ENCODE data around the gene IRX4. TPM values are rescaled to one million over a fixed set of nuclear protein-coding genes. Genes with fewer than 3 reads are reported as not detected.

IRX4 gene
- total and polyA plus RNA-seq, 7 donors: 0.05 to 0.65 (median 0.48) TPM; not detected in 4

- intact Hi-C loops (cut with DNase I): no loop called here
- H3K4me1 ChIP-seq: no peaks in the 10 kb centered on the region
- H3K4me3 ChIP-seq: no peak overlapping the region
- ATAC-seq (no peak), DNase-seq (no peak)
- H3K27me3 ChIP-seq (ENCODE audit: insufficient read depth in 3 of 3, low read length in 2 of 3): peaks cover 0 to 6% (median 5%) of the 10 kb centered on the region in 3 donors
- no peak for TF ChIP-seq CTCF (IDR thresholded peaks at IDR 0.05)
- no peaks in the 10 kb centered on the region for H3K36me3 ChIP-seq (ENCODE audit: insufficient read depth in 1 of 2, low read depth in 1 of 2)
- H3K9me3 ChIP-seq: no peaks in the 10 kb centered on the region
- H3K27ac ChIP-seq: no peak overlapping the region
- 81 to 84% (median 83%) methylated on average over 19 to 20 of the region's 20 CpGs for WGBS, 3 donors
Measured at GRCh38 chr5:1840071-1840547, 42.6 kb downstream of the IRX4 start.

- Histone ChIP-seq H3K9me3 (no peaks in the 10 kb centered on the region), H3K36me3 (ENCODE audit: insufficient read depth in 1 of 2, low read depth in 1 of 2) (no peaks in the 10 kb centered on the region), H3K4me1 (no peaks in the 10 kb centered on the region), H3K27me3 (ENCODE audit: insufficient read depth in 3 of 3, low read length in 2 of 3) (peaks cover 0 to 4% (median 0%) of the 10 kb centered on the region in 3 donors), H3K27ac (no peak overlapping the region), H3K4me3 (no peak overlapping the region)
- 82 to 90% (median 87%) methylated on average over 8 to 9 of the region's 9 CpGs for WGBS, 3 donors
- DNase-seq: no peak
- no peak for ATAC-seq
- intact Hi-C loops (cut with DNase I): no loop called here
- TF ChIP-seq CTCF (IDR thresholded peaks at IDR 0.05): no peak
Measured at GRCh38 chr5:1838013-1838412, 44.7 kb downstream of the IRX4 start.

GRCh38 chr5:1836891-1837880, 45.5 kb downstream of the IRX4 start:
- WGBS, 3 donors: 73 to 74% (median 74%) methylated on average over 32 of the region's 32 CpGs
- H3K27me3 ChIP-seq (ENCODE audit: insufficient read depth in 3 of 3, low read length in 2 of 3): peaks cover 0 to 4% (median 0%) of the 10 kb centered on the region in 3 donors
- H3K4me3 ChIP-seq: no peak overlapping the region
- no peak overlapping the region for H3K27ac ChIP-seq
- no peak for DNase-seq
- no peak for TF ChIP-seq CTCF (IDR thresholded peaks at IDR 0.05)
- no peaks in the 10 kb centered on the region for H3K36me3 ChIP-seq (ENCODE audit: insufficient read depth in 1 of 2, low read depth in 1 of 2)
- intact Hi-C loops (cut with DNase I): no loop called here
- ATAC-seq: no peak
- no peaks in the 10 kb centered on the region for H3K9me3 ChIP-seq
- no peaks in the 10 kb centered on the region for H3K4me1 ChIP-seq

GRCh38 chr5:1836176-1836890, 46.4 kb downstream of the IRX4 start:
- H3K9me3 ChIP-seq: no peaks in the 10 kb centered on the region
- H3K27ac ChIP-seq: no peak overlapping the region
- H3K4me3 ChIP-seq: no peak overlapping the region
- H3K36me3 ChIP-seq (ENCODE audit: insufficient read depth in 1 of 2, low read depth in 1 of 2): no peaks in the 10 kb centered on the region
- no peak for TF ChIP-seq CTCF (IDR thresholded peaks at IDR 0.05)
- peaks cover 0 to 3% (median 0%) of the 10 kb centered on the region in 3 donors for H3K27me3 ChIP-seq (ENCODE audit: insufficient read depth in 3 of 3, low read length in 2 of 3)
- H3K4me1 ChIP-seq: no peaks in the 10 kb centered on the region
- ATAC-seq (no peak), DNase-seq (no peak)
- intact Hi-C loops (cut with DNase I): no loop called here
- WGBS, 3 donors: 69 to 72% (median 70%) methylated on average over 22 to 23 of the region's 23 CpGs
